GM19397 (cell line): Measurements from ENCODE around the gene DCAF16.

ENCODE experiments used
- ATAC-seq: cut with Tn5 transposase; IDR thresholded peaks from one replicate; pipeline ENCODE4 v1.9.1; 2021; ENCODE audit warnings: mild to moderate bottlenecking, moderate library complexity; ENCODE audit not compliant: unreplicated experiment

The DCAF16 gene

DNA sequence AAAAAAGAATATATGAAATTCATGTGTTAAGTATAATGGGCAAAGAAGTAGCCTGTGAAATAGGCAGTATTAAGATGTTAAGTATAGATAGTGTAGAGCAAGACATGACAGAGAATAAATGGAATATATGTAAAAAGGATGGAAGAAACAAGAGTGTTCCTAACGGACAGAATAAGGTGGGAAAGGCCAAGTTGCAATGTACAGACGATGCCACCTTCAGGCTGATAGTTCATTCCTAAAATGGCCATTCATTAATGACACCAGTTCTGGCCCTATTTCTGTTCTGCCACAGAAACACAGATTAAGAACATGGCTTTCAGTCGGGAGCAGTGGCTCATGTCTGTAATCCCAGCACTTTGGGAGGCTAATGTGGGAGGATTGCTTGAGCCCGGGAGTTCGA, 24.7 kb downstream of the DCAF16 start:
- ATAC-seq = no peak

DNA sequence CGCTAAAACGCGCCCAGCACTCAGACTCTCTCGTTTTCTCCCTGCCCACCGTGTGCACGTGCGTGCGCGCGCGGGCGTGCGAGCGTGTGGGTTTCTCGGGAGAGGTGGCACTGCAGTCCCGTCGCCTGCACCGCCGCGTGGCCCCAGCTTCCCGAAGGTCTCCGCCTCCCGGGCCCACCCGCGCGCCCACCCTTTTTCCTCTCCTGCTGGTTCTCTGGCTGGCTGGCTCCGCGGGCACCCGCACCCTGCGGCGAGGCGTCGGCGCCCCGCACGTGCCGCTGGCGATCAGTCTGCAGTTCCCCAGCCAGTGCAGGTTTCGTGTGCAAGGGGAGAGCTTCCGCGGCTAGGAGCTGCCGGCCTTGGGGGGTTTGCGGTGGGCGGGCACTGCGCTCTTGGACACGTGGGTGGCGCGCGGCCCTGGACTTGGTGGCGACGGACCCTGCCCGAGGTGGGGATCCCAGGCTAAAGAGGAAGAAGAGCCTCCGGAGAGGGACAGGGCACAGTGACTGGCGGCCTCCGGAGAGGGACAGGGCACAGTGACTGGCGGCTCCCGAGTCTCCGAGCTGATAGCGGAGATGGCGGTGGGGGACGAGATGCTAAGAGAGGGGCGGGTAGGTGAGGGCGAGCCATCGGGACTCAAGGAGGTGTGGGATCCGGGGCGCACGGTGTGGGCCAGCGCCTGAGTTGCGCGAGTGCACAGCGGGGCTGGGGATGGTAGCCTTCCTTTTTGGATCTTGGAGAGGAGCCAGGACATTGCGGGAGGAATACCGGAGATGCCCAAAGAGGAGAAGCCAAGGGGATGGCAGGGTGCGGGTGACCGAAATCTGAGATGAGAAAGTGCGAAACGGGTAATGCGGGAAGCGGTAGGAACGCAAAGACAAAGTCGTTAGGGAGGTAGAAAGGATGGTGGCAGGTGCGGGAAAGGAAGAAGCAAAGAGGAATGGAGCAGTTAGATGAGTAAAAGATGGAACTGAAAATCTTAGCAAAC, 29.0 kb downstream of the DCAF16 start, which contains the start of gene FAM184B:
Gene FAM184B (minus strand): TSS at position 322 of the 988 bp plus-strand sequence. CDS start 322 bp downstream, outside the sequence.
- ATAC-seq = no peak

DNA sequence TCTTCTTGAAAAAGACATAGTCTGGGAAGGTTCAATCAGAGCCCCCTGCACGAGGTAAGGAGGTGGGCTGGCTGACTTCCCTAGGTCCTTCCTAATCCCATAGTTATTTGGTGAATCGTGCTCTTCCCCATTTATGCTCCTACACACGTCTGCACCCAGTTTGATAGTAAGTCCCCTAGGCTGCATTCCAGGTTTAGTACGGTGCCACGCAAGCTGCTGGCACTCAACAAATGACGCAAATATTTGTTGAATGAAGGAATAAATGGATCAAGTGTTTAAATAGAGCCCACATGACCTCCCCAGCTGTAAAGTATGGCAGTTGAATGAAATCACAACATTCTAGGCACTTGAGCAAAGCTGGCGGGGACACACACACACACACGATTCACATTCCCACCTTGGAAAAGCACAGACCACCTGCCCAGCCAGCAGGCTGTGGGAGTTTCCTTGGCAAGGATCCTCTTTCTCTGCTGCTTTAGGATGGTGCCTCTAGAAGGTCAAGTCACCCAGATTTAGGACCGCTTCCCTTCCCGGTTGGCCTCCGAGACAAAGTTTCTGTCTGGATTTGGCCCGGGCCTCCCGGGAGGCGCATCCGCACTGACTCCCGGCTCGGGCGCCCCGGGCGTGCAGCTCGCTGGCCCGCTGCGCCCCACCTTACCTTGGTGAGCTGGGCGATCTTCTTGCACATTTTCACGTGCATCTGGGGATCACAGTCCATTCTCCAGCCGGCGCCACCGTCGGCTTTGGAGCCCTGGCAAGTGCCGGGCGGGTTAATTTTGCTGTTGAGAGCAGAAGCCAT, 29.9 kb downstream of the DCAF16 start:
- ATAC-seq = no peak

DNA sequence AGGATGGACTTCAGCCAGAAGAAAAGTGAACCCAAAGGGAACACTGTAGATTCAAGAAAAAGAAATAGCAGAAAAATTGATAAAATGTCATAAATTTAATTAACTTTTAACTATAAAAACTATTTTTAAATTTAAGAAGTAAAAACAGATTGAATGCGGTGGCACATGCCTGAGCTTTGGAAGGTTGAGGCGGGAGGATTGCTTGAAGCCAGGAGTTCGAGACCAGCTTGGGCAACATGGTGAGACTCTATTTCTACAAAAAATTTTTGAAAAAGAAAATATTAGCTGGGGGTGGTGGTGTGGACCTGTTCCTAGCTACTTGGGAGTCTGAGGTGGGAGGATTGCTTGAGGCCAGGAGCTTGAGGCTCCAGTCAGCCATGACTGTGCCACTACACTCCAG, 32.1 kb downstream of the DCAF16 start:
- ATAC-seq = no peak

DNA sequence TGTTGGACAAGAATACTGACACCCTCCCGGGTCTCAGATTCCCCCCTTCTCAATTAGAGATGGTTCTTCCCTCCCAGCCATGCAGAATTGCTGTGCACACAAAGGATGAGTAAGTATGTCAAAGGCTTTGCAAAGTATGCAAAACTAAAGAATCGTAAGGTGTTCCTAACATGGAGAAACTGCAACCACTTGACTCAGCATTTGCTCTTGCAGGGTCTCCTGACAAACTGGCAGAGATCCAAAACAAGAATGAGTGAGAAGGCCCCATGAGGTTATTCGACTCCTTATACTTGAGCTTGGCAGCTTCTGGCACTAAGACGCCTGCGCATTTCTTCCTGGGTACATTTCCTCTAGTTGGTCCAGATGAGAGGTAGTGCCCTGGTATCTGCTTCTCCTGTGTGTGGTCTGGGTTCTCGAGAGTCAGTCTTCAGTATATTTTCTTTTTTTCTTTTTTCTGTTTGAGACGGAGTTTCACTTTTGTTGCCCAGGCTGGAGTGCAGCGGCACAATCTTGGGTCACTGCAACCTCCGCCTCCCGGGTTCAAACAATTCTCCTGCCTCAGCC, 37.3 kb downstream of the DCAF16 start:
- ATAC-seq = no peak

DNA sequence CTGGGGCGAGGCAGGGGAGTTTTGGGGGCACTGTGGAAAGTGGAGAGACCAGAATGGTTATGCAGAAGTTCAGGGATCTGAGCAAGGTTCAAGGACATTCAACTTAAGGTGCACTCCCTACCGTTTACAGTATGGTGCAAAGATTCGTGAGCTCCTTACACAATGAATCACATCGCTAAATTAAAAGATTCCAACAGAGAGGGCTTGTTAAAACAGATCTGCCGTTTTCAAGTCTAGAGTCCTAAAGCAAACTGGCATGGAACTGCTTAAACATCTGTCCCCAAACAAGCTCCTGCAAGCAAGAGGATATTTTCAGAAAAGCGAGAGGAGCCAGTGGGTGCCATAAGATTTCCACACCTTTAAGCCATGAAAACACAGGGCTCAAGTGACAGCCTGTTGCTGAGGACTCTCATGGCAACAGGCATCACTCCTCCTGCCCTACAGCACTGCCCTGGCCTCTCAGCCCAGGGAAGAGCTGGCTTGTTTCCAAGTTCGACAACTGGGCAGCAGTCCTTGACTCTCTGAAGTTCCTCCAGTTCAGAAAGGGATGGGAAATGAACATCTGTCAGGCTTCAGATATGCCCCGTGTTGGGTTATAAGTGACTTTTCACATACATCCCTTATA, 39.2 kb downstream of the DCAF16 start:
- no peak for ATAC-seq

DNA sequence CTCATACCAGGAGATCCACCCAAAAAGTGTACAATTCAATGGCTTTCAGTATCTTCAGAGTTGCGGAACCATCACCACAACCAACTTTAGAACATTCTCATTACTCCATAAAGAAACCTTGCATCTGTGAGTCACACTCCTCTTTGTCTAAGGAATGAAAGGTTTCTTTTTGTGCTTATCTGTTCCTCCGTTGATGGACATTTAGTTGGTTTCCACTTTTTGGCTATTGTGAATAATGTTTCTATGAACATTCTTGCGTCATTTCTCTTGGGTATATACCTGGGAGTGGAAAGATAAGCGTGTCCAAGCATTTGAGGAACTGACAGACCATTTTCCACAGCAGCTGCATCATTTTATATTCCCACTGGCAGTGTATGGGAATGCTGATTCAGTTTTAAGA, 39.7 kb downstream of the DCAF16 start:
- ATAC-seq = no peak

DNA sequence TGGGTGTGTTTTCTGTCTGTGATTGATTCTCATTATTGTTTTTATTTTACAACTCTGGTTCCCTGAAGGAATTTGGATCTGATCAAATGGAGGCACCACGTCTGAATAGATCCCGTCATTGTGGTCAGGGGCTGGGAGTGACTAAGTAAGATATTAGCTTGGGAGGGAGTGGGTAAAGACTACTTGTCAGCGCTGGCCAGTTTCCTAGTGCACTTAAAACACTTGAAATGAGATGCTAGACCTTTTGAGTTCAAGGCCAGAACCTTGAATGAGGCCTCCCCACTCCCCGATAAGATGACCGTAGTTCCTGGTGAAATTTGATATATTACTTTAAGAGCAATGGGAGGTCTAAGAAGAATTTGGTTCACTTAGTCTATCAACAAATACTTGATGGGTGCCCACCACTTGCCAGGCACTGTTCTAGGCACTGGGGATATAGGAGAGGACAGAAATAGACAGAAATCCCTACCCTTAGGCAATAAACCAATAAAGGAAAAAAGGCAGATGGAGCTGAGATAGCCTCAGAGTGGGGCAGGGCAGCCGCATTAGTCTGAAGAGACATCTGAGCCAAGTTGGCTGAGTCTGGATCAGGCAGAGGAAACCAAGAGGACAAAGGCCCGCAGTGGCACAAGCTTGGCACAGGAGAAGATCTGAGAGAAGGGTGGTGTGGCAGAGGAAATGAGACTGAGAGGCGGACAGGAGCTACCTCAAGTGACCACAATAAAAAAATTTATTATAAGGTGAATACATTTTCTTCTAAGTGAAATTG, 41.0 kb downstream of the DCAF16 start:
- ATAC-seq = no peak

DNA sequence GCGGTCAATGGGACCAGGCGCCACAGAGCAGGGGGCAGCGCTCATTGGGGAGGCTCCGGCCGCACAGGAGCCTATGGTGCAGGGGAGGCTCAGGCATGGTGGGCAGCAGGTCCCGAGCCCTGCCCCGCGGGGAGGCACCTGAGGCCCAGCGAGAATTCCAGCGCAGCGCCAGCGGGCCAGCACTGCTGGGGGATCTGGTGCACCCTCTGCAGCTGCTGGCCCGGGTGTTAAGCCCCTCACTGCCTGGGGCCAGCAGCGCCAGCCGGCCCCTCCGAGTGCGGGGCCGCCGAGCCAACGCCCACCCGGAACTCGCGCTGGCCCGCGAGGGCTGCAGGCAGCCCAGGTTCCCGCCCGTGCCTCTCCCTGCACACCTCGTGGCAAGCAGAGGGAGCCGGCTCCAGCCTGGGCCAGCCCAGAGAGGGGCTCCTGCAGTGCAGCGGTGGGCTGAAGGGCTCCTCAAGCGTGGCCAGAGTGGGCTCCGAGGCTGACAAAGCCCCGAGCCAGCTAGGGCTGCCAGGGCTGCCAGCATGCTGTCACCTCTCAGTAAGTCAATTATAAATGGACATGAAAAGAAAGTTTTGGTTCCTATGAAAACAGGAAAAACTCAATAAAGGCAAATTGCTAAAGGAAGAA, 43.6 kb downstream of the DCAF16 start:
- ATAC-seq = no peak

DNA sequence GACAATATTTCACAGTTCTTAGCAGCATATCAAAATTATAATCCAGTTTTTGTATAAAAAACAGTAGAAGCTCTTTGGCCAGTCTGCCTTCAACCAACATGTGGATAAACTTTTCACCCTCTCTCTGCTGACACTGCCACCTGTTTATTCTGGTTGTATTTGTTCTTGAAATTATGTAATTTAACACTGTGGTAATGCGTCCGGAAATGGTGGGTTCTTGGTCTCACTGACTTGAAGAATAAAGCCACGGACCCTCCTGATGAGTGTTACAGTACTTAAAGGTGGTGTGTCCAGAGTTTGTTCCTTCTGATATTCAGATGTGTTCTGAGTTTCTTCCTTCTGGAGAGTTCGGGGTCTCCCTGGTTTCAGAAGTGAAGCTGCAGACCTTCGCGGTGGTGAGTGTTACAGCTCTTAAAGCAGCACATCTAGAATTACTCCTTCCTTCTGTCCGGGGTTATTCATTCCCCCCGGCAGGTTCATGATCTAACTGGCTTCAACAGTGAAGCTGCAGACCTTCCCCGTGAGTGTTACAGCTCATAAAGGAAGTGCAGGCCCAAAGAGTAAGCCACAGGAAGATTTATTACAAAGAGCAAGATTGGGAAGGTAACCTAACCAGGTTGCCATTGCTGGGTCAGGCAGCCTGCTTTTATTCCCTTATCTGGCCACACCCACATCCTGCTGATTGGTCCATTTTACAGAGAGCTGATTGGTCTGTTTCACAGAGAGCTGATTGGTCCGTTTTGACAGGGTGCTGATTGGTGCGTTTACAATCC, 44.9 kb downstream of the DCAF16 start:
- ATAC-seq = no peak

DNA sequence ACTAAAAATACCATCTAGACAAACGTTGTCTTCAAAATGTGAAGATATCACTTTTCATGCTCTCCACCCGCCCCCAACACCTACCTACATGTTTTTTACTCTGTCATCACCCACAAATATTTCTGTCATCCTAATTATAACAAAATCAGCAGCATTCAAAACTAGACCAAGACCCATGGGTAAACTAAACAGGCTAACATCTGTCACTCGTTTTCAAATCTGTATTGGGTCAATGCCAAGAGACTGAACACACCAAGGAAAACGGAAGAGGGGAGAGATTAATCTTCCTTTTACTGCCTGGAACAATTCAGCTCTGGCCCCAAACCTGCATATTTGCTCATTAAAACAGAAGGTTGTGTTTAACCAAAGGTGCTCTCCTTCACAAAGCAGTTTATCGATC, 46.6 kb downstream of the DCAF16 start:
- ATAC-seq = no peak

DNA sequence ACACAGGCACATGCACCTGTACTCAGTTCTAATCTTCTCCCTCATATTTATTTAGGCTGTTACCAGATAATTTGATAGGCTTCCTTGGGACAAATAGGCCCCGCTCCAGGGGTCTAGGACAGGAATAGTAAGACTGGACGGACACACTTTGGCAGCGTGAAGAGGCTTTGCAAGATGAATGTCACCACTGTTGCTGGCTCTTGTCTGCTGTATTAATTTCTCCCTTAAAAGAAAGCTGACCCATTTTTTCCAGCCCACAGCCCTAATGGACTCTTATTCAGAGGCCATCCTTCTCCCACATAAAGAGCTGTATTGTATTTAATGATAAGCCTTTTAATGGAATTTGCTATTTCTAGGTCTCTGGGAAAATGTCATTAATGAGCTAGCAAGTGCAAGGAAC, 47.1 kb downstream of the DCAF16 start:
- ATAC-seq = no peak

DNA sequence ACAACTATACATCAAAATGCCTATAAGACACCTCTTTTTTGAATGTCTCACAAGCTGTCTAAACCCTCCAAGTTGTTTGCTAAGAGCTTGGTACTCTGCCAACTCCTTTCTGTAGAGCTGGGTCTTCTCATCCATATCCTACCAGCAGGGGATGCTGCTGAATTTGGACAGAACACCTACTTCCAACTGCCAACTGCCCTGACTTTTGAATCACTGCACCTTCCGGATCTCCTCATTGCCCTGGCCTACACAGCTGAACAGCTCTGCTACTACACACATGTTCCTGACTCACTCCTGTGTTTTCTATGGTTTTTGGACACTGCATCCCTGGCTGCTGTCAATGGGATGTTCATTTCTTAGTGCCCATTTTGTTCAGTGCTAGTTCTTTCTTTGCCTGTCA, 47.8 kb downstream of the DCAF16 start:
- ATAC-seq = no peak

DNA sequence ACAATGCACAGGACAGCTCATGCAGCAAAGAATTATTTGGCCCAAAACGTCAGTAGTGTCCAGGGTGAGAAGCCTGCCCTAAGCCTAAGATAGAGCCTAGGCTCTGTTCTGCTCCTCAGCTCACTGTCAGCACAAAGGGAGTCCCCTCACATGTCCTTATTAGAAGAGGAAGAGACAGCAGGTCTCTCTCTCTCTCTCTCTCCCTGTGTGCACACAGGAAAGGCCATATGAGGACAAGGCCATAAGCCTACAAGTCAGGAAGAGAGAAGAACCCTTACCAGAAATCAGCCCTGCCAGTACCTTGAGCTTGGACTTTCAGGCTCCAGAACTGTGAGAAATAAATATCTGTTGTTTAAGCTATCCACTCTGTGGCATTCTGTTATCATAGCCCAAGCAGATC, 49.5 kb downstream of the DCAF16 start:
- ATAC-seq = no peak

DNA sequence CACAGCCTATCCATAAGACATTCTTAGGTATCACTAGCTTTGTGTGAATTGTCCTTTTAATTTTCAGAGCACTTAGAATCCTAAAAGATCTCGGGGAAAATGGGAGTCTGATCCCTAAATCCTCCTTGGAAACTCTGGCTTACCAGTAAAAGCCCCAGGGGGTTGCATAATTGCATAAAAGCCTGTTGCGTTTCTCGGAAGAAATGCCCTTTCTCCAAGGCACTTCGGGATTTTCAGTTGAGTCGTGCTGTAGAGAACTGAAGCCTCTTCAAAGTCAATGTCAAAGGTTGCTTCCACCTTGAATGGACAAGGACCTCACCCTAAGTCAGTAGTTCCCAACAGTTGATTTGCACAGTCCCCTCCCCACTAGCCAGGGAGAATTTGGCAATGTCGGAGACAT, 49.9 kb downstream of the DCAF16 start:
- ATAC-seq = no peak

DNA sequence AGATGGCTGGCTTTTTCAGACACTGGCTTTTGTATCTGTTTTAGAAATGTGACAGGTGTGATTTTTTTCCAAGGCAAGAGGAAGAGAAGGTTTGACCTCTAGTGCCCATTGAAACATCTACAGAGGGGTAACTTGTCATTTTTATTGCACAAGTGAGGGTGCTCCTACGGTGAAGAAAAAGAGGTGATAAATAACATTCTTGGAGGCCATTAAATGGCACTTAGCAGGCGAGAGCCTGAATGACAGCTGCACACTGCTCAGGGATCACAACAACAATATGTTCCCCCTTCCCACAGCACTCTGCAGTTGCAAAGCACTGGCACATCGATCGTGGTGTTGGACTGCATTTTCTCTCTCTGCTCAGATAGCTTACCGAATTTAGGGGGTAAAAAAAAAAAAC, 52.1 kb downstream of the DCAF16 start:
- no peak for ATAC-seq

DNA sequence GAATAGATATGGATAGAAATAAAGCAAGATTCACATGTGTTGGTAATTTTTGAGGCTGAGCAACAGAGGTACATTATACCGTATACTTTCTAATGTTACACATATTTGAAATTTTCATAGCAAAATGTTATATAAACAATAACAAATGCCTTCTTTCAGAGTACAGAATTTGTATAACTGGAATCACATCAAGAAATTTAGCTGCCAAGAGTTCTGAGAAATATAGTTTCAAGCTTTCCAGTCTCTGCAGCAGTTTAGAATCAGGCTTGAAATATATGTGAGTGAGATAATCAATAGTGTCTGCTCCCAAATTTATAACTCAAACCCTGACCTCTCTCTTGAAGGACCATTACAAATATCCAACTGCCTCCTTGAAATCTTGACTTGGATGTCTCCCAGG, 52.9 kb downstream of the DCAF16 start:
- ATAC-seq = no peak

DNA sequence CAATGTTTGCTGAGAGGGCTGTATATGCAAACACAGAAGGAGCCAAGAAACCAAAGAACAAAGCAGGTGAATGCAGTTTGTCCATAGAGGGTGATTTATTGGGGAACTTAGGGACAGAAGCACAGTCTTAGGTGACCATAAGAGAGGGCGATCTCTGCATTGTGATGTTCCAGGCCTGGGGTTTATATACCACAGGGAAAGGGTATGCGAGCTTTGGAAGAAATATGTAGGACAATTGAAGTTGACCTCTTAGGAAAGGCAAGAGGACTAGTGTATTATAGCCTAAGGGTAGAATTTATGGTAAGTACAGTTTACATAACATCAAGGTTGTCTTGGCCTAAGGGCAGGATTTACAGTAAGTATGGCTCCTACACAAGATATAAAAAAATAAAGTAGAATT, 56.9 kb downstream of the DCAF16 start:
- ATAC-seq = no peak
